Coronary artery (tissue), 2 donors: Measurements from ENCODE around the gene OR4K15.
"Not testable (repeated sequence)": the region's sequence is repeated elsewhere in the genome, so short reads cannot be mapped to it uniquely, and the experiment has no call there.

Experiments
- DNase-seq: peaks from one replicate; pipeline ENCODE4 v3.0.0-alpha.2; 2017; ENCODE audit warnings: low spot score
- H3K27ac ChIP-seq, 2 donors: fragments of 200-600 bp; sonication (generic); one replicate each; pipeline ENCODE4 v1.5.1; 2016 to 2019
- H3K4me3 ChIP-seq: fragments of 200-600 bp; sonication (generic); 2 replicates; pipeline ENCODE4 v1.5.1; 2016; ENCODE audit warnings: mild to moderate bottlenecking, moderate library complexity
- TF ChIP-seq, protein P1 (sequence below): fragments of 200-600 bp; sonication (generic); IDR thresholded peaks from one replicate; pipeline ENCODE4 v1.5.1; 2019; ENCODE audit warnings: antibody characterized with exemption

OR4K15 gene

DNA sequence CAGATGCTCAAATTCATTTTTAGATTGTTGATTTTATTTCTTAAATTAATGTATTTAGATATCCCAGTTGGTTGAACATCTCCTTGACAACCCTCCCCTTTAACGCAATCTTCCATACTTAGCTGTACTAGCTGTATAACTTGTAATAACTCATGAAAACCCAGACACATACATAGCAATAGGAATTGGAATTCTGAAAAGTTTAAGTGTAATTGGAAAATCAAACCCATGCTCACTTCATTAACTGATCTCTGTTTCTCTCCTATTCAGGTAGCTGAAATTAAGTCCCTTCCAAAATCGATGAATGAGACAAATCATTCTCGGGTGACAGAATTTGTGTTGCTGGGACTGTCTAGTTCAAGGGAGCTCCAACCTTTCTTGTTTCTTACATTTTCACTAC is at the start of gene OR4K15:
Gene OR4K15, plus strand, starts transcription at position 301 of the 400 bp plus-strand sequence. Its CDS starts 0 bp downstream, at position 301.
- no peak for DNase-seq
- Histone ChIP-seq H3K27ac (no peak within 1 kb of the TSS), H3K4me3 (no peak within 1 kb of the TSS)
- TF ChIP-seq, protein P1, sequence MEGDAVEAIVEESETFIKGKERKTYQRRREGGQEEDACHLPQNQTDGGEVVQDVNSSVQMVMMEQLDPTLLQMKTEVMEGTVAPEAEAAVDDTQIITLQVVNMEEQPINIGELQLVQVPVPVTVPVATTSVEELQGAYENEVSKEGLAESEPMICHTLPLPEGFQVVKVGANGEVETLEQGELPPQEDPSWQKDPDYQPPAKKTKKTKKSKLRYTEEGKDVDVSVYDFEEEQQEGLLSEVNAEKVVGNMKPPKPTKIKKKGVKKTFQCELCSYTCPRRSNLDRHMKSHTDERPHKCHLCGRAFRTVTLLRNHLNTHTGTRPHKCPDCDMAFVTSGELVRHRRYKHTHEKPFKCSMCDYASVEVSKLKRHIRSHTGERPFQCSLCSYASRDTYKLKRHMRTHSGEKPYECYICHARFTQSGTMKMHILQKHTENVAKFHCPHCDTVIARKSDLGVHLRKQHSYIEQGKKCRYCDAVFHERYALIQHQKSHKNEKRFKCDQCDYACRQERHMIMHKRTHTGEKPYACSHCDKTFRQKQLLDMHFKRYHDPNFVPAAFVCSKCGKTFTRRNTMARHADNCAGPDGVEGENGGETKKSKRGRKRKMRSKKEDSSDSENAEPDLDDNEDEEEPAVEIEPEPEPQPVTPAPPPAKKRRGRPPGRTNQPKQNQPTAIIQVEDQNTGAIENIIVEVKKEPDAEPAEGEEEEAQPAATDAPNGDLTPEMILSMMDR = no peak

DNA sequence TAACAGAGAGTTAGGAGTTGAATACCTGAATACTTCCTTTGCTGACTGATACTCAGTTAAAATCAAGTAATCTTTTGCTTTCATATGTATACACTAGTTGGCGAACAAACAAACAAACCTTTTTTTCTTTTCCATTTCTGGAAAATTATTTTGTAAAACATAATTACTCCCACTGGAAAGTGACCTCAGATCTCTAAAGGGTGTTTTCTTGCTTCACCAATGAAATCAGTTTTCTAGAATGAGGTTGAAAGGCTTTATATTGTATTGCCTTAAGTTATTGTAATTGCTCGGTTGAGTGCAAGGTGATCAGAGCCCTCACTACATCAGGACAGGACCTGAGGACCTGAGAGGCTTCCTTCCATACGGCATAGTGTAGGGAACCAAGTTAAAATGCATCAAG is 44.8 kb upstream of the OR4K15 start, which contains the start of gene OR4K1:
Gene OR4K1, plus strand, starts transcription at position 301 of the 400 bp plus-strand sequence. CDS start 4,750 bp downstream, outside the sequence.
- DNase-seq = no peak

DNA sequence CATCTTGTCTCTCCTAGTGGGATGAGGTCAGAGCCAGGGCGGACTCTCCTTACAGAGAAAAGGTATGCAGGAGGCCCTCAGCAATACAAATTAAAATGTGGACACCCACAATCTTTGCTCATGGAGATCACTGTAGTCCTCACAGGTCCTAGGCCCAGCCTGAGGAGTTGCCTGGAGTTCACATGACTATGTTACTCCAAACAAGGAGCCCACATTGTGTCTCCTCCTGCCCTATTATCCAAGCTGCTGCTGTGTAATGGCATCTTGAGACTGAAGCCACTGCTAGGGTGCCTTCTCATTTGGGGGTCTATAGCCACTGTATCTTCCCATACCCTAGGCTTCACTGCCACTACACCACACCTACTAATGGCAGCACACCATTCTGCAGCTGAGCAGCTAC is 33.7 kb upstream of the OR4K15 start:
- H3K27ac ChIP-seq = no peak overlapping the region
- TF ChIP-seq, protein P1 = no peak
- no peak for DNase-seq
- H3K4me3 ChIP-seq = no peak overlapping the region

More for the DNA sequence above, 44.8 kb upstream of the OR4K15 start, which contains the start of gene OR4K1:
- Histone ChIP-seq H3K27ac (no peak within 1 kb of the TSS), H3K4me3 (no peak within 1 kb of the TSS)
- TF ChIP-seq, protein P1 = no peak

DNA sequence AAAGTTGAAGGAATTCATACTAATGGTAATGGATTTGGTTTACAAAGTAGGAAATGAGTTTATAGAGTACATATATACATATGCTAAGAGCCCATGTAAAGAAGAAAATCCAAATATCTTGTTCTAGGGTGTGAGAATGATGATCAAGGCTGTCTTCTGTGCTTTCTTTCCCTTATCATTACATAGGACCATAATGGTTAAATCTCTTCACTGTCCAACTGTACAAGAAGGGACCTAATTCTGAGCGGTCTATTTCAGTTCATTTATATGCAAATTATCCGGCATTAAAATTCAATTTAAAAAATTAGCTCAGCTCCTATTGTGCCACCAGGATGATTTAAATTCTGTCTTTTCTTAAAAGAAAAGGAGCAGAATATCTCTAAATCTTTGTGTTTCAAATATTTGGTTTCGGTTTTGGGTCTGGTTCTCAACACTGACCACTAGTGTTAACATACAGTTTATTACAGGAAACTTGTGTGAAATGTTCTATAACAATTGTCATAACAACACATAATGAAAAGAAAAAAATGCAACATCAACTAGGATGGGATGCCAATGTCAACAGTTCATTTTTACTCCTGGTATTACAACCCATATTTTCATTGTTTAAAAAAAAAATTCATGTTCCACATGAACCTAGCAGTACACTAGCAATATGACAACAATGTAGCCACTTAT is 27.8 kb upstream of the OR4K15 start:
- H3K4me3 ChIP-seq = no peak overlapping the region
- no peak for DNase-seq
- TF ChIP-seq, protein P1 = no peak

DNA sequence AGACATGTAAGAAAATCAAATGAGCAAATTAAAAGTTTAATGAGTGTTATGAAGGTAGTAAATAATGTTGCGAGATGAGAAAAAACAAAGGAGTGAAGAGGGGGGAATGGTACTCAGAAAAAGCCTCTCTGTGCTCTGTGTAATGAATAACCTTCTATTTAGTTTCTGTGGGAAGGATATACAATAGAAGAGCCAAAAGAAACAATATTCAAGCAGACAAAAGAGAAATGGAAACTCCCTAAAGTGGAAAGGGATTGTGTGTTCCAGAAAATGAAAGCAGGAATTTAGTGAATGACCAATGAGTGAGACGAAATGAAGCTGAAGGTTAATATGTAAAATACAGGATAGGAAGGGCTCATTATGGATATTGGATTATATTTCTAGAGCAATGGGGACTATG is 26.2 kb upstream of the OR4K15 start:
- H3K27ac ChIP-seq = no peak overlapping the region
- no peak overlapping the region for H3K4me3 ChIP-seq
- TF ChIP-seq, protein P1 = no peak
- no peak for DNase-seq

More for the DNA sequence above, 27.8 kb upstream of the OR4K15 start:
- H3K27ac ChIP-seq = no peak overlapping the region

GRCh38 chr14:19969735-19970134 is 5.7 kb upstream of the OR4K15 start:
- H3K27ac ChIP-seq, DNase-seq, H3K4me3 ChIP-seq: not testable (repeated sequence)

DNA sequence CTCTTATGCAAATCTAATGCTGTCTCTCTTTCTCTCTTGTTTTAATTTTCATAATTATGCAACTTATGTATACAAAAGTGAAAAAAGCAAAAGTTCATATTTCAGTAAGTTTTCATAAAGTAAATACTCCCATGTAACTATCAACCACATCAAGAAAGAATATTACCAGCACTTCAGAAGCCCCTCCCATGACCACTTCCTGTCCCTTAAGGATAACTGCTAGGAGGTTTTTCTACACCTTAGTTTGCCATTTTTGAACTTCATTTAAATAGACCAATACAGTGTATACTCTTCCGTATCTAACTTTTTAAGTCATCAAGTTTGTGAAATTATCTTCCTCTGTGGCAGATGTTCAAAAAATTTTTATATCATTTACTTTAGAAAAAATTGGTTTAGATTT is 547 bp upstream of the OR4K15 start:
- DNase-seq = no peak
- H3K27ac ChIP-seq = no peak overlapping the region
- TF ChIP-seq, protein P1 = no peak
- H3K4me3 ChIP-seq = no peak overlapping the region
